Psoas muscle (tissue), 7 donors: ENCODE results near the gene BLOC1S3. TPM values are rescaled to one million over a fixed set of nuclear protein-coding genes. Genes with fewer than 3 reads are reported as not detected.

Experiments
- polyA plus RNA-seq, 3 donors: library from polyadenylated mRNA; stranded (reverse); fragments of 200-250 nt; gene quantifications; one replicate each; pipeline ENCODE4 v1.2.3, GENCODE V29; 2013
- total RNA-seq, 4 donors: library from RNA; stranded (reverse); fragmentation: NEBNext Ultra II Directional in 2 of 4; extraction: Animal tissue kit (Norgen Biotek cat#: 25700) in 2 of 4; gene quantifications; one replicate each; pipeline versions ENCODE4 v1.2.1 to v1.2.4, GENCODE V29; 2021 to 2023
- donor health status: healthy with polysubstance abuse.
- donor health status: DM: no; HTN: no; CAD: no; lungs with moderate emphysema.
- donor health status: Bipolar disorder and iron deficiency.
- donor health status: healthy.
- donor health status: DM: no; HTN: no; CAD: no.
- donor health status: DM: no; HTN: no; CAD: no.
- donor health status: DM: yes; HTN: yes; CAD: no.

Gene BLOC1S3
- total and polyA plus RNA-seq, 7 donors: 3.3 to 7.8 (median 5.5) TPM

Other genes starting within 250 kb of the BLOC1S3 start
- gene APOC4, start 236.5 kb upstream of the BLOC1S3 start, total RNA-seq: not detected
- gene APOC4, start 236.5 kb upstream of the BLOC1S3 start, polyA plus RNA-seq: not detected
- under 1 TPM in 1 of 4 donors, not detected in 3; 0.98 TPM for gene APOC2, start 232.7 kb upstream of the BLOC1S3 start, total RNA-seq
- not detected for gene APOC2, start 232.7 kb upstream of the BLOC1S3 start, polyA plus RNA-seq
- gene CLPTM1, start 223.4 kb upstream of the BLOC1S3 start, total RNA-seq: 10 to 100 TPM; 78.4 to 98.7 (median 84.8) TPM
- gene CLPTM1, start 223.4 kb upstream of the BLOC1S3 start, polyA plus RNA-seq: 100 to 1,000 TPM in 1 of 3 donors, 10 to 100 TPM in 2; 77.7 to 129 (median 98.3) TPM
- 10 to 100 TPM in 3 of 4 donors, 1 to 10 TPM in 1; 6.5 to 44.0 (median 13.5) TPM for gene RELB, start 177.3 kb upstream of the BLOC1S3 start, total RNA-seq
- 10 to 100 TPM; 10.3 to 14.1 (median 12.1) TPM for gene RELB, start 177.3 kb upstream of the BLOC1S3 start, polyA plus RNA-seq
- gene CLASRP, start 139.7 kb upstream of the BLOC1S3 start, total RNA-seq: 10 to 100 TPM; 37.4 to 65.9 (median 47.1) TPM
- gene CLASRP, start 139.7 kb upstream of the BLOC1S3 start, polyA plus RNA-seq: 10 to 100 TPM; 30.8 to 34.5 (median 33.2) TPM
- under 1 TPM in 3 of 4 donors, not detected in 1; 0.34 to 0.73 (median 0.36) TPM for gene ZNF296, start 102.3 kb upstream of the BLOC1S3 start, total RNA-seq
- under 1 TPM; 0.22 to 0.62 (median 0.44) TPM for gene ZNF296, start 102.3 kb upstream of the BLOC1S3 start, polyA plus RNA-seq
- gene GEMIN7, start 99.5 kb upstream of the BLOC1S3 start, total RNA-seq: 10 to 100 TPM; 19.6 to 27.3 (median 24.3) TPM
- gene GEMIN7, start 99.5 kb upstream of the BLOC1S3 start, polyA plus RNA-seq: 10 to 100 TPM; 40.9 to 51.1 (median 50.3) TPM
- 10 to 100 TPM; 27.0 to 34.6 (median 29.1) TPM for gene PPP1R37, start 85.6 kb upstream of the BLOC1S3 start, total RNA-seq
- gene PPP1R37, start 85.6 kb upstream of the BLOC1S3 start, polyA plus RNA-seq: 10 to 100 TPM; 25.5 to 39.5 (median 36.3) TPM
- gene NKPD1, start 17.8 kb upstream of the BLOC1S3 start, total RNA-seq: under 1 TPM in 3 of 4 donors, not detected in 1; 0.06 to 0.09 (median 0.08) TPM
- gene NKPD1, start 17.8 kb upstream of the BLOC1S3 start, polyA plus RNA-seq: under 1 TPM in 2 of 3 donors, not detected in 1; 0.08 to 0.18 TPM
- gene TRAPPC6A, start 547 bp upstream of the BLOC1S3 start, total RNA-seq: 10 to 100 TPM; 12.3 to 42.2 (median 20.6) TPM
- gene TRAPPC6A, start 547 bp upstream of the BLOC1S3 start, polyA plus RNA-seq: 10 to 100 TPM; 10.8 to 14.5 (median 12.9) TPM
- gene EXOC3L2, start 66.6 kb downstream of the BLOC1S3 start, total RNA-seq: 1 to 10 TPM in 1 of 4 donors, under 1 TPM in 3; 0.62 to 1.3 (median 0.70) TPM
- gene EXOC3L2, start 66.6 kb downstream of the BLOC1S3 start, polyA plus RNA-seq: under 1 TPM; 0.17 to 0.53 (median 0.28) TPM
- gene MARK4, start 72.5 kb downstream of the BLOC1S3 start, total RNA-seq: 10 to 100 TPM; 29.7 to 37.7 (median 34.4) TPM
- gene MARK4, start 72.5 kb downstream of the BLOC1S3 start, polyA plus RNA-seq: 10 to 100 TPM; 11.0 to 12.5 (median 12.4) TPM
- gene CKM, start 144.1 kb downstream of the BLOC1S3 start, total RNA-seq: over 10,000 TPM in 3 of 4 donors, 1,000 to 10,000 TPM in 1; 9,755 to 16,244 (median 12,984) TPM
- gene CKM, start 144.1 kb downstream of the BLOC1S3 start, polyA plus RNA-seq: over 10,000 TPM in 2 of 3 donors, 1,000 to 10,000 TPM in 1; 9,503 to 23,818 (median 21,473) TPM
- under 1 TPM in 2 of 4 donors, not detected in 2; 0.11 to 0.27 TPM for gene KLC3, start 162.0 kb downstream of the BLOC1S3 start, total RNA-seq
- gene KLC3, start 162.0 kb downstream of the BLOC1S3 start, polyA plus RNA-seq: under 1 TPM in 2 of 3 donors, not detected in 1; 0.03 to 0.05 TPM
- gene ERCC2, start 191.8 kb downstream of the BLOC1S3 start, total RNA-seq: 10 to 100 TPM in 3 of 4 donors, 1 to 10 TPM in 1; 9.3 to 16.4 (median 12.5) TPM
- gene ERCC2, start 191.8 kb downstream of the BLOC1S3 start, polyA plus RNA-seq: 1 to 10 TPM; 5.0 to 8.3 (median 5.3) TPM
- gene PPP1R13L, start 226.3 kb downstream of the BLOC1S3 start, total RNA-seq: 1 to 10 TPM; 4.1 to 6.9 (median 5.8) TPM
- 10 to 100 TPM in 1 of 3 donors, 1 to 10 TPM in 2; 1.8 to 21.4 (median 1.9) TPM for gene PPP1R13L, start 226.3 kb downstream of the BLOC1S3 start, polyA plus RNA-seq
- 1 to 10 TPM; 6.0 to 9.6 (median 7.1) TPM for gene POLR1G, start 227.9 kb downstream of the BLOC1S3 start, total RNA-seq
- gene POLR1G, start 227.9 kb downstream of the BLOC1S3 start, polyA plus RNA-seq: 10 to 100 TPM in 2 of 3 donors, 1 to 10 TPM in 1; 8.8 to 12.5 (median 11.3) TPM
- gene ERCC1, start 245.1 kb downstream of the BLOC1S3 start, total RNA-seq: 100 to 1,000 TPM in 1 of 4 donors, 10 to 100 TPM in 3; 59.5 to 145 (median 74.2) TPM
- 1,000 to 10,000 TPM in 1 of 3 donors, 10 to 100 TPM in 2; 84.6 to 2,153 (median 96.4) TPM for gene ERCC1, start 245.1 kb downstream of the BLOC1S3 start, polyA plus RNA-seq